BE2C (cell line): ENCODE data around the gene CYP39A1.

Source experiments
- DNase-seq: peaks from one replicate; pipeline ENCODE4 v3.0.0-alpha.2; 2020
- H3K27me3 ChIP-seq: fragments of 250-450 bp; sonication (Bioruptor Pico); 2 replicates; pipeline ENCODE4 v1.5.1; 2020; ENCODE audit warnings: mild to moderate bottlenecking
- H3K36me3 ChIP-seq: fragments of 250-450 bp; sonication (Bioruptor Pico); 2 replicates; pipeline ENCODE4 v1.5.1; 2020; ENCODE audit warnings: mild to moderate bottlenecking
- H3K4me1 ChIP-seq: fragments of 250-450 bp; sonication (Bioruptor Pico); 2 replicates; pipeline ENCODE4 v1.5.1; 2020
- H3K4me3 ChIP-seq: 2 replicates; pipeline ENCODE4 v1.5.1; 2011; ENCODE audit warnings: low read depth, low read length
- H3K9me3 ChIP-seq: fragments of 250-450 bp; sonication (Bioruptor Pico); 2 replicates; pipeline ENCODE4 v1.5.1; 2020
- CTCF ChIP-seq: IDR thresholded peaks from 2 replicates; pipeline ENCODE4 v1.5.1; 2012; ENCODE audit warnings: mild to moderate bottlenecking, low read depth, low read length

CYP39A1 gene

DNA sequence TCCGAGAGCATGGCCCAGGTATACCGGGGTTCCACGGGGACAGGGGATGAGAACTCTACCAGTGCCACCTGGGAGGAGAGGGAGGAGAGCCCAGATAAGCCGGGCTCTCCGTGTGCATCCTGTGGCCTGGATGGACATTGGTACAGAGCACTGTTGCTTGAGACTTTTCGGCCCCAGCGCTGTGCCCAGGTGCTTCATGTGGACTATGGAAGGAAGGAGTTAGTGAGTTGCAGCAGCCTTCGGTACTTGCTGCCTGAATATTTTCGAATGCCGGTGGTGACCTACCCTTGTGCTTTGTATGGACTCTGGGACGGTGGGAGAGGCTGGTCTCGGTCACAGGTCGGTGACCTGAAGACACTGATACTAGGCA is 36.3 kb upstream of the CYP39A1 start:
- TF ChIP-seq CTCF: no peak

GRCh38 chr6:46688117-46688965 is 35.7 kb upstream of the CYP39A1 start:
- H3K36me3 ChIP-seq: no peaks in the 10 kb centered on the region
- no peak overlapping the region for H3K4me3 ChIP-seq
- H3K4me1 ChIP-seq: no peaks in the 10 kb centered on the region
- no peaks in the 10 kb centered on the region for H3K9me3 ChIP-seq
- no peak for DNase-seq
- TF ChIP-seq CTCF: no peak
- H3K27me3 ChIP-seq: no peaks in the 10 kb centered on the region

More for the DNA sequence above, 36.3 kb upstream of the CYP39A1 start:
- H3K4me1 ChIP-seq: no peaks in the 10 kb centered on the region
- no peaks in the 10 kb centered on the region for H3K36me3 ChIP-seq
- no peak for DNase-seq
- H3K27me3 ChIP-seq: no peaks in the 10 kb centered on the region
- H3K9me3 ChIP-seq: no peaks in the 10 kb centered on the region
- no peak overlapping the region for H3K4me3 ChIP-seq

GRCh38 chr6:46687619-46688097 is 35.0 kb upstream of the CYP39A1 start, which contains the start of gene TDRD6:
TSS of gene TDRD6 (plus strand) at chr6:46687885. CDS start at chr6:46688129, 244 bp downstream.
- Histone ChIP-seq H3K4me1 (no peaks in the 10 kb centered on the region), H3K4me3 (no peak within 1 kb of the TSS), H3K27me3 (no peaks in the 10 kb centered on the region), H3K36me3 (no peaks in the 10 kb centered on the region), H3K9me3 (no peaks in the 10 kb centered on the region)
- no peak for TF ChIP-seq CTCF
- DNase-seq: no peak

- no peak for TF ChIP-seq CTCF
- DNase-seq: no peak
- no peaks in the 10 kb centered on the region for H3K27me3 ChIP-seq
Measured at GRCh38 chr6:46684771-46685170, 32.2 kb upstream of the CYP39A1 start.

DNA sequence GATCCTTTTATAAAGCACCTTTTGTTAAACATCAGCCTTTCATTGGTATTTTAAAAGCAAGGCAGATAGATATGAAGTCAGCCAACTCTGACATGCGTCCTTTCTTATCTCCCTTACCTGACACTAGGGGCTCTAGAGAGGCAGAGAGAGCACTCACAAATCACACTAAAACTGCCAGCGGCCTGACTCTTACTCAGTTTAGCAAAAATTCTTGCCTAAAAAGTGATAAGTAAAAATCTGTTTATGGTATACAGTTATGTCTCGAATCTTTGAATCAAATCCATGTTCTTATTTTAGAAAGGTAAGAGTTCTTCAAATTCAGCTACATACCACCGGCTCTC is 24.7 kb upstream of the CYP39A1 start:
- no peaks in the 10 kb centered on the region for H3K4me1 ChIP-seq
- H3K4me3 ChIP-seq: no peak overlapping the region
- TF ChIP-seq CTCF: peak; percentile 39; the same call in 1 of the 2 replicates
- DNase-seq: no peak
- no peaks in the 10 kb centered on the region for H3K36me3 ChIP-seq
- no peaks in the 10 kb centered on the region for H3K9me3 ChIP-seq
- no peaks in the 10 kb centered on the region for H3K27me3 ChIP-seq

More at GRCh38 chr6:46684771-46685170, 32.2 kb upstream of the CYP39A1 start:
- H3K9me3 ChIP-seq: no peaks in the 10 kb centered on the region
- H3K36me3 ChIP-seq: no peaks in the 10 kb centered on the region
- H3K4me1 ChIP-seq: no peaks in the 10 kb centered on the region
- H3K4me3 ChIP-seq: no peak overlapping the region
